COLO829 (cell line): ENCODE results near the gene ATP2C2.
"Not testable (repeated sequence)": the region's sequence is repeated elsewhere in the genome, so short reads cannot be mapped to it uniquely, and the experiment has no call there.

ENCODE experiments used
- DNase-seq: peaks from one replicate; pipeline ENCODE4 v3.0.0; 2012; ENCODE audit warnings: low spot score

Gene ATP2C2

DNA sequence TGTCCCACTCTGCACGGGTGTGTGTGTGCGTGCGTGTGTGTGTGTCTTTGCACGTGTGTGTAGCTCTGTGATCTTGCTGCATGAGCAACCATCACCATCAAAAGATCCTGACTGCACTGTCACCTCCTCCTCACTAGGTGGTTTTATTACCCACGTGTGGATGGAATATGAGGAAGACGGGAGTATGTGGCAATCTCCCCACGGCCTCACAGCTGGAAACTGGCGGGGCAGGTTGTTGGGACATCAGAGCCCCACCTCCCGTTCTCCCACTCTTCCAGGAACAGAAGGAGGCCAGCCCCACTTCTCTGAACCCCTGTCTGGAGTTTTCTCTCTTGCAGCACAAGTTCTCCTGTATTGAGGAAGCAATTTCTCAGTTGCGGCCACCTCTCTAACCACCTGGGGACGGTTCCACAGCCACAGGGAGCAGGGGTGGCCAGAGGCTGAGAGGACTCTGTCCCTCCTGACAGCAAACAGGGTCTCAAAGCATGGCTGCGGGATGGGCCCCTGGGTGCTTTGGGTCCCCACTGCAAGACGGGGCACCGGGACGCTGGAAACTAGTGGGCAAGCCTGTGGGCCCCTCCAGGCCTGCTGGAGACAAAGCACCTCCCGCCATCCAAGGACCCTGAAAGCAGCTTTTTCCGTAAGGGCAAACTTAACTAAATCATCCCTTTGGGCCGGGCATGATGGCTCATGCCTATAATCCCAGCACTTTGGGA, 27.9 kb upstream of the ATP2C2 start:
- no peak for DNase-seq

DNA sequence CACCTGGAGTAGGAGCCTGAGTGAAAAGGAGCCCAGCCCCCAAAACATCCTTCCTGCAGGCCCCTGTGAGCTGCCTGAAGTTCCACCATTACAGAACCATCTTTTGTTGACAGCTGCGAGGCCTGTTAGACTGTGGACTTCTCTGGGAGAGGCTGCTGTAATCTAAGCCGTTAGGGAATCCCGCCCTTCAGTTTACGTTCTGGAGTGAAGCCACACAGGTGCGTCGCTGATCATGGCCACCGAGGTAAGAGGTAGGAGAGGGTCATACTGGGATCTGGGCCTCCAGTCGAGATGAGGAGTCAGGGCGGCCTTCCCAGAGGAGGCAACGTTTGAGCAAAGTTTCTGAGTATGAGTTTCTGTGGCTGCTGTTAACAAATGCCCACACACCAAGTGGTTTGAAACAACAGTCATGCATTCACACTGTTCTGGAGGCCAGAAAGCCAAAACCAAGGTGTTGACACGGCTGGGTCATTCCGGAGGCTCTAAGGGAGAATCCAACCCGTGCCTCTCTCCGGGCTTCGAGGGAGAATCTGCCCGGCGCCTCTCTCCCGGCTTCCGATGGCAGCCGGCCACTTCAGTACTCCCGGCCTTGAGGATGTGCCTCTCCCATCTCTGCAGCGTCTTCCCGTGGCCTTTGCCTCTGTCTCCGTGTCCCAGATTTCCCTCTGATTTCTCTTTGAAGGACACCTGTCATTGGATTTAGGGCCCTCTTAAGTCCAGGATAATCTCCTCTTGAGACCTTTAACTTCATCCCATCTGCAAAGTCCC, 26.6 kb upstream of the ATP2C2 start:
- DNase-seq: no peak

DNA sequence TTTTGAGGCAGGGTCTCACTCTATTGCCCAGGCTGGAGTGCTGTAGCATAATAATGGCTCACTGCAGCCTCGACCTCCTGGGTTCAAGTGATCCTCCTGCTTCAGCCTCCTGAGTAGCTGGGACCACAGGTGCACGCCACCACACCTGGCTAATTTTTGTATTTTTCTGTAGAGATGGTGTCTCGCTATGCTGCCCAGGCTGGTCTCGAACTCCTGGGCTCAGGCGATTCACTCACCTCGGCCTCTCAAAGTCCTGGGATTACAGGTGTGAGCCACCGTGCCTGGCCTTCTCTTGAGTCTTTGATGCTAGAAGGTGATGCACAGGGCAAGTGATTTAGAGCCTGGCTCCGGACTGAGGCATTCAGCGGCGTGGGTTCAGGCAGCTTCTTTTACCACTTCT, 24.5 kb upstream of the ATP2C2 start:
- not testable (repeated sequence) for DNase-seq

DNA sequence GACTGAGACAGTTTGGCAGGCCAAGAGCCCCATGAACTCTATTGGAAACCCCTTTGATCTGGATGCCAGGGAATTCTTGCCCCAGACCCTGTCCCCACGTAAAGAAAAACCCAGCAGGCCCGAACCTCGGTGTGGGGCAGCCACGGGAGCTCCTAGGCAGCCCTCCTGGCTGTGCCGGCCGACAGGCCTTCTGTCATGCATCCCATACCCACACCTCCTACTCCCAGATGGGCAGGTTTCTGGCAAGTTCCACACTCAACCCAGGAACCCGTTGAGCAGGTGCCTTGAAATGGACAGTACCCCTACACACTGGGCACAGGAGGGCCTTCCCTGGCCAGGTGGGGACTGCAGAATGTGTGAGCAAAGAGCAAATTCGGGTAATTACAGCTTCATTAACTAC, 23.6 kb upstream of the ATP2C2 start:
- no peak for DNase-seq

DNA sequence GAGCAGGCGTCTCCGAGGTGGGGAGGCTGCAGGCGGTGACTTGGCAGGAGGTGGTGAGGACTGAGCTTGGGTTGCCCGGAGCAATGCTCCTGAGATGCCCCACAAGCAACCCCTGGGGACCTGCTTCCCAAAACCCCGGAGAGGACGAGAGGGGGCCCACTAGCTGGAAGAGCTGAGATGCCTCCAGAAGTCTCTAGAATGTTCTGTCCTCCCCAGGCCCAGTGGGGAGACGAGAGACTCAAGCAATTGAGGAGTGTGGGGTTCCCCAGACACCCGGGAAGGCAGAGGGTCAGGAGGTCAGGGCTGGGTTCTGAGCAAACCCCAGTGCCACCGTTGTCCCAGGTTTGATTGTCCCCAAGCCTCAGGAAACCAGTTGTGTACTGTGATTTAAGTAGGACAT, 21.2 kb upstream of the ATP2C2 start:
- DNase-seq: no peak

DNA sequence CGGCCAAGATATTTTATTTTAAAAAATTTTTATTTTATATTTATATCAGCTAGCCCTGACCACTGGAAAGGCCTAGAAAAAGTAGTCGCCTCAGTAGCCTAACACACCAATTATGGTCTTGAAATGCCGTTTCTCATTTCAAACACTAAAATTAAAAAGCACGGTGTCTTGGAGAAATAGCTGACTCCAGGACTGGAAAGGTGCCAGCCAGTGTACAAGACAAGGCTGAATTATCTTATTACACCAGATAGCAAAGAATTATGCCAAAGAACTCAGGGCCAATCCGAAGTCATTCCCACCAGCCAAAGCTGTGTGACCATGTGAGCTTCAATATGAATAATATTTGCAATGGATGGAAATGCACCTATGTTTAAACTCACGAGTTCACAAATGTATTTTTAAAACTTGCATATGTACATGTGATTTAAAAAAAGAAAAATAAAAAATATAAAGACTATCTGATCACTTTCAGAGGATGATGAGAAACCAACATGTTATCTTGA, 19.9 kb upstream of the ATP2C2 start:
- no peak for DNase-seq

DNA sequence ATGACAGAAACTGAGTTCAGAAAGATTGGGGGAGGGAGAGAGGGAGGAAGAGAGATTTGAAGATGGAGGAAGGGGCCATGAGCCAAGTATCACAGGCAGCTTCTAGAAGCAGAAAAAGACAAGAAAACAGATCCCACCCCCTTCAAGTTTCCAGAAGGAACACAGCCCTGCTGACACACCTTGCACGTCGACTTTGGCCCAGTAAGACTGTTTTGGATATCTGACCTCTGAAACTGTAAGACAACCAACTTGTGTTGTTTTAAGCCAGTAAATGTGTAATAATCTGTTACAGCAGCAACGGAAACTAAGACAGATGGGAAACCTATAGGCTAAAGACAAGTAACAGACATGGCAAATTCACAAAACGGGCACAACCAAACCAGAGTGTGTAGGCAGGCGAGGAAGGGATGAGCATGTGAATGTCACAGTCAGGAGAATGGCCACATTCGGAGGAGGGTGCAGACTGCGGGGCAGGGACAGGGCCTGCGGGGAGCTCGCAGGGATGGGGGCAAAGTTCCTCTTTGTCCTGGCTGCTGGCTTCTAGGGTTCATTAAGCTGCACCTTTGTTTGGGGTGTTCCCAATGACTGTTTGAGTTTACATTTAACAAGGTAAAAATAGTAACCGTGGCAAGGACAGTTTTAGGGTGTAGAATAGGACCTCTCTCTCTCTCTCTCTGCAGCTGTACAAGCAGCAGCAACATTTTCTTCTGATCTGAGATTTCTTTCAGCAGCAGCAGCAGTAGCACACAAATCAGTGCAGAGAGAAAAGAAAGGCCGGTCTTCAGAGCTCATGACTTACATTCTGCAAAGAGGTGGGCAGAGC, 18.3 kb upstream of the ATP2C2 start:
- no peak for DNase-seq

DNA sequence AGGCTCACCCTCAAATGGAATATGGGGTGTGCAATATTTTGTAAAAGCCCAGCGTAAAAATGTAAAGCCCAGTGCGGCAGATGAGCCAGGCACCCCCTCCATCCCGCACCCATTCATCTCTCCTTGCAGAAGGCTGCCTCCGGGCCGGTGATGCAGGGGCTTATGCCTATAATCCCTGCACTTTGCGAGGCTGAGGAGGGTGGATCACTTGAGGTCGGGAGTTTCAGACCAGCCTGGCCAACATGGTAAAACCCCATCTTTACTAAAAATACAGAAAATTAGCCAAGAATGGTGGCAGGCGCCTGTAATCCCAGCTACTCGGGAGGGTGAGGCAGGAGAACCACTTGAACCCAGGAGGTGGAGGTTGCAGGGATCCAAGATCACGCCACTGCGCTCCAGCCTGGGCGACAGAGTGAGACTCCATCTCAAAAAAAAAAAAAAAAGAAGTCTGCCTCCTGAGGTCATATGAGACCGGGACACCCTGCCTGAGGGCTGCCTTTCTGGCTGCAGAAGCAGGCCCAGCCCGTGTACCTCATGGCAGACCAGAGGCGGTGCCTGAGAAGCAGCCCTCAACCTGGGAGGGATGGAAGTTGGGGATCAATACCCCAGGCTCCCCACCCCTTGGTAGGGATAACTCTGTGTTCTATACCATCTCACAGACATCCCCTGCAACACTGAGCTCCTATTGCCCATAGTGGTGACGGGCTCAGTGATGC, 17.5 kb upstream of the ATP2C2 start:
- DNase-seq: no peak

DNA sequence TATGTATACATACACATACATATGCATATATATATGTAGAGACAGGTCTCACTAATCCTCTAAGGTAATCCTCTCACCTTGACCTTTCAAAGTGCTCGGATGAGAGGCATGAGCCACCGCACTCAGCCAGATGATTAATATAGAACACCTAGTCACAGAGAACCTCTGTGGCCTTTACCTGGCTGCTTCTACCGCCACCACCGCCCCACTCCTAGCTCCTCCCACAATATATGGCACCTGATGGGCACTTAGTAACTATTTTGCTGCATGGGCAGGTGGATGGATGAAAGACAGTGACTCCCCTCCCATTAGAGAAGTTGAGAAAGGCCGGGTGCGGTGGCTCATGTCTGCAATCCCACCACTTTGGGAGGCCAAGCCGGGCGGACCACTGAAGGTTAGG, 16.7 kb upstream of the ATP2C2 start:
- DNase-seq: no peak

DNA sequence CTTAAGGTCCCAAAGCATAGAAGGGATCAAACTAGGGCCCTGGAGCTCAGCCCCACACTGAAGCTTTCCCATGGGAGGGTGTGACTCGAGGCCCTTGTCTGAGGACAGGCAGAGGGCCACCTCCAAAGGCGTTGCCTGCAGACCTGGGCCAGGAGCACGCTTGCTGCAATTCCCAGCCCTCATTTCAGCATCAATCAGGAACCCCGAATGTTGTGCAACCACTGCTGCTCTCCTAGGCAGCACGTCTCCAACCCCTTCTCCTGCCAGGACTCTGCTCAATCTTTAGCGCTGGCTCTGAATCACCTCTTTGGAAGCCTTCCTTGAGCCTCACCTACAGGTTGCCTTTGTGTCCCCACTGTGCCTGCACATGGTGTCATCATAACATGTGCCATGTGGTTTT, 14.0 kb upstream of the ATP2C2 start:
- DNase-seq: no peak

DNA sequence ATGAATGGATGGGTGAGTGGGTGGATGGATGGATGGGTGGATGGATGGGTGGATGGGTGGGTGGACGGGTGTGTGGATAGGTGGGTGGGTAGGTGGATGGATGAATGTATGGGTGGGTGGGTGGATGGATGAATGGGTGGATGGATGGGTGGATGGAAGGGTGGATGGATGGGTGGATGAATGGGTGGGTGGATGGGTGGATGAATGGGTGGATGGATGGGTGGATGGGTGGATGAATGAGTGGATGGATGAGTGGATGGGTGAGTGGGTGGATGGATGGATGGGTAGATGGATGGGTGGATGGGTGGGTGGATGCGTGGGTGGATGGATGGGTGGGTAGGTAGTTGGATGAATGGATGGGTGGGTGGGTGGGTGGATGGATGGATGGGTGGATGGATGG, 13.2 kb upstream of the ATP2C2 start:
- no peak for DNase-seq

DNA sequence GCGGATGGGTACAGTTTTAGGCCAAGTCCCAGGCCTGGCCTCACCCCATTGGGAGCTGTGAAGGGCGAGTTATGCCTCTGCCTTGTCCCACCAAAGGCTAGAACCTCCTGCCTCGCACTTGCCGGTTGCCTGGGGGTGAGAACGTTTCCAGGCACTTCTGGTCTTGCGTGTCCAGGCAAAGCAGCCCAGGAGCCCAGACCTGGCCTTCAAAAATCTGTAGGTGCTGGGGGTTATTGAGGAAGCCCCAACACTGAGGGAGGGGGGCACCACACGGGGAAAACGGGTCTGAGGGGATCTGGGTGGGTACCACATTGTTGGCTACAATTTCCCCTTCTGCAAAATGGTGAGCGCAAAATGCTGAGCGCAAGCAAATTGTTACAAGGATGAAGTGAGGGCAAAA, 12.2 kb upstream of the ATP2C2 start:
- DNase-seq: no peak

DNA sequence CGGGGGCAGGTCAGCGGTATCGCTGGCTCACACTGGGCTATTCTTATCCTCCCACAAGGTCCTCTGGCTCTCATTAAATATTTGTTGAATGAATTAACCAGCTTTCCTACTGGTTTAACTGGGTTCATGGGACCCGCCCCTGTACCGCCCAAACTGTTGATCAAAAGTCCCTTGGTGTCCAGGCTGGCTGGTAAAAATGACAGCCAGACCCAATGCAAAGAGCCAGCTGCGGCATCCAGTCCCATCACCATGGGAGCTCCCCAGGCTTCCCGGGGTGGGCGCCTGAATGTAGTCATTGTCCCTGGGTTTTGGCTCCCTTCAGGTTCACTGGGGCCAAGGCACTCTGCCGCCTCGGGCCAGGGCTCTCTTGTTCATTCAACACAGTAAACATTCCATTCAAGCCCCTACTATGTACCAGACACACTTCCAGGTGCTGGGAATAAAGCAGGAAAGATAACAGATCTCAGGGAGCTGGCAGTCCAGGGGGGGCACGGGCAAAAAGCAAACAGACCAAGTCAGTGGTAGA, 11.7 kb upstream of the ATP2C2 start:
- peak; percentile 68 for DNase-seq

DNA sequence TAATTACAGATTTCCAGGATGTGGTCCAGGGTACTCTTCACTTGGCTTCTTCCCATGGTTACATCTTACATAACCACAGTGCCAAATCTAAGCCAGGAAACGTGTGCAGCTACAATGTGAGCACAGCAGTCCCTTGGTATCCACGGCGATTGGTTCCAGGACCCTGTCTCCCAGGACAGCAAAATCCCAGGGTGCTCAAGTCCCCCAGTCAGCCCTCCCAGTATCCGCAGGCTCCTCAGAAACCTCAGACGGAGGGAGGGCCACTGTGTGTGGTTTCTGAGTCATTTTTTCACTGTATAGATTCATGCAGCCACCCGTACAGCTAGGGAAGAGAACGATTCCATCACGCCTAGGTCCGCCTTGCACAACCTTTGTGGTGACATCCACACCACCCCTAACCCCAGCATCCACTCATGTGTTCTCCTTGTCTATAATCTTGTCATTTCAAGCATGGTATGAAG, 11.1 kb upstream of the ATP2C2 start:
- no peak for DNase-seq

DNA sequence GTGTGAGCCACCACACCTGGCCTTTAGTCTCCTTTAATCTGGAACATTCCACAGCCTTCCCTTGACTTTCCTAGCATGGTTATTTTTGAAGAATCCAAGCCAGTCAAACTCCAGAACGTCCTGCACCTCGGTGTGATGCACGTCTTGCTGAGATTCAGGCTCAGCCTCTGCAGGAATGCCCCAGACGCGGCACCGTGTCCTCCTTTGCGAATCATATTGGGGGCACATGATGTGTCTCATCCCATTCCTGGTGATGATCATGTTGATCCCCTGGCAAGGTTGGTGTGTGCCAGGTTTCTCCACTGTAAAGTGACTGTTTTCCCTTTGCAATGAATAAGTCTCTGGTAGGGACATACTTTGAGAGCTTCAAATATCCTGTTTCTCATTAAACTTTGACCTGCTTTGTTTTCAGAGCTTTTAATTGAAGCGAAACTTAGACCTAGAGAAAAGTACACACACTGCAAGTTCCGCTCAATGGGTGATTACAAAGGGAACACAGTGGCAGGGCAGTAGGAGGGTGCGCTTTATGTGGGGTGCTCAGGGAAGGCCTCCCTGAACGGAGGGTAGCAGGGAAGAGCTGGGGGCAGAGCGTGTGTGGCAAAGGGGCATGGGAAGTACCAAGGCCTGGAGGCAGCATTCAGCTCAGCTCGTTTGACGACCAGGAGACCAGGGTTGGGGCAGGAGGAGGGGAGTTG, 9.6 kb upstream of the ATP2C2 start:
- no peak for DNase-seq

DNA sequence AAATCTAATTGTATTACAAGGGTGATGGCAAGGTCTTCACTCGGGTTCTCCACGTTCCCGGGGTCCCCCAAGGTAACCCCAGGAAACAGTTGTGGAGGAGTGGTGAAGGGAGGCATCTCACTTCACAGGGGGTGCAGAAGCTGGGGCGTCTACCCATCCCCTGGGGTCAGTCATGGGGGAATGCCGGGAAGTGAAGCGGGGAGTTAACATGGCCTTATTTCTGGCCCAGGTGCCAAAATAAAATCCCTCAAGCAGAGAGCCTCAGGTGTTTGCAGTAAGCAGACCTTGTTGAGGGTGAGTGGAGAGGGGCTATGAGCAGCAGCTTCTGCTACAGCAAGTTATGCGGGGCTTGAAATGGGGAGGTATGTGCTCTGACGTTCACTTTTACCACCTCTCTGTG, 9.0 kb upstream of the ATP2C2 start:
- DNase-seq: no peak

DNA sequence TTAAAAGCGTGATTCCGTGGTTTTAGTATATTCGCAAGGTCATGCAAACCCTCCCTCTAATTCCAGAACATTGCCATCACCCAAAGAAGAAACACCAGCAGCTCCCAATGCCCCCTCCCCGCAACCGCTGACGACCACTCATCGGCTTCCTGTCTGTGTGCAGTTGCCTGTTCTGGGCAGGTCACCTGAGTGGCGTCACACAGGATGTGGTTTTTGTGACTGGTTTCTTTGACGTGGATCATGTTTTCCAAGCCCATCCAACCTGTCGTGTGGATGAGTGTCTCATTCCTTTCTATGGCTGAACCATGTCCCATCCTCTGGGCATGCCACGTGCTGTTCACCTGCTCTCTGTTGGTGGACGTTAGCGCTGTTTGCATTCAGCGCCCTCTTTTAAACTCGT, 8.2 kb upstream of the ATP2C2 start:
- no peak for DNase-seq

DNA sequence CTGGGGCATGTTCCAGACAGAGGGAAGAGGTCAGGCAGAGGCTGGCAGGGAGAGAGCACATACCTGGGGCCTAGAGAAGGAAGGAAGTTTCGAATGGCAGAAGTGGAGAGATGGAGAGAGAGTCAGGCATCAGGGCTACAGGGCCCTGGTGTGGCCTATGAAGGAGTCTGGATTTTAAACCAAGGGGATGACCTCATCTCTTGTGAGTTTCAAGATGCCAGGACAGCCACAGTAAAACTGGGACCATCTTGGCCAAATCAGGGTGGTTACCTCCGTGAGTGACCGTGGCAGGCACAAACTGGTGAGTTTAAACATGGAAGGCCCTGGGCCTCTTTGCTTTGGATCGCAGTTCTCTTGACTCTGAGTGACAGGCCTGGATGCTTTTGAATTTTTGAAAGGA, 7.6 kb upstream of the ATP2C2 start:
- DNase-seq: no peak

DNA sequence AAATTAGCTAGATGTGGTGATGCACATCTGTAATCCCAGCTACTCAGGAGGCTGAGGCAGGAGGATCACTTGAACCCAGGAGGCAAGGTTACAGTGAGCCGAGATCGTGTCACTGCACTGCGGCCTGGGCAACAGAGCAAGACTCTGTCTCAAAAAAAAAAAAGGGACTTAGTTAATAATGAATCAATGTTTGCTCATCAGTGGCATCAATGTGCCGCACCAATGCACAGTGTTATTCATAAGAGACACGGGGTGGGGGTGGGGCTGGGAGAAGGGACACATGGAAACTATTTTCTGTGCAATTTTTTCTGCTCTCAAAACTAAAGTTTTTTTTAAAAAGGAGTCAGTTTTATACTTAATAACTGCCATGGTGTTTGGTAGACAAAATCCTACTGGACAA, 6.8 kb upstream of the ATP2C2 start:
- DNase-seq: no peak

DNA sequence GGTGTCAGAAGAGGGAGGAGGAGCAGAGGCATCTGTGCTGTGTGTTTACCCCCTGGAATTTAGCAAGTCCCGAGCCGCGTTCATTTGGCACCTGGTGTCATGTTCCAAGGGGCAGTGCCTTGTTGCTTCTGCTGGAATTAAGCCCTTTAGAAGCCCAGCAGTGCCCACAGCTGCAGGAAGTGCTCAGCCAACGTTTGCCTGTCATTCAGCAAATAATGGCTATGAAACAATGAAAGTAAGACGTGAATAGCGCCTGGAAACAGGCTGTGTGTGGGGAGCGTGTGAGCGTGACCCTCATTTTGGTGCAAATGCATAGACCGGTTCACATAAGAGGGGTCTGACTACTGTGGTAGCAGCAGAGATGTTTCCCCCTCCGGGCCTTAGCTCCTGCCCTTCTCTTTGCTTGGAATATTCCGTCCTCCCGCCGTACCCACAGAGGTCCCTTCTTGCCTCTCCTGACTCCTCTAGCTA, 5.8 kb upstream of the ATP2C2 start:
- DNase-seq: no peak

DNA sequence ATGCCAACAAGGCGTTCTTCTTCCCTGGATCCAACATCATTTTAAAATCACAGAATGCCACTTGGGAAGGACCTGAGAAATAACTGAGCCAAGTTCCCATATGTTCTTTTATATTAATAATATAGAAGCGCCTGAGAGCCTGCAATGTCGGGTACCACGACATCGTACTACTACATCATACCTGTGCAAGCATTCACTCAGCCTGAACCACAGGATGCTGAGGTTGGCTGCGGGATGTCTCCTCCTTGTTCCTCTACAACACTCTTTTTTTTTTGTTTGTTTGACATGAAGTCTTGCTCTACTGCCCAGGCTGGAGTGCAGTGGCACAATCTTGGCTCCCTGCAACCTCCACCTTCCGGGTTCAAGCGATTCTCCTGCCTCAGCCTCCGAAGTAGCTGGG, 2.1 kb upstream of the ATP2C2 start:
- no peak for DNase-seq
